Endothelial cell of umbilical vein (primary cell): ENCODE measurements around the gene APOBEC2. TPM values are rescaled to one million over a fixed set of nuclear protein-coding genes. Genes with fewer than 3 reads are reported as not detected.

Experiments
- BruUV-seq: library from RNA; stranded (reverse); fragments of 400-500 nt; replicated peaks from 2 replicates; lab custom pipeline; 2021; lab: Mats Ljungman, UMichigan
- CTCF ChIA-PET: fragments of 300-600, 350-600 bp; sonication (Branson Sonifier 250); formaldehyde crosslinking; loops from one replicate; lab custom pipeline; 2021; ENCODE audit warnings: antibody characterized with exemption, inconsistent platforms; lab: Charles Lee
- POLR2A ChIA-PET: fragments of 300-600, 350-600 bp; sonication (Branson Sonifier 250); formaldehyde crosslinking; loops from one replicate; lab custom pipeline; 2021; ENCODE audit warnings: antibody characterized with exemption, inconsistent platforms; lab: Charles Lee
- DNase-seq: peaks from one replicate; pipeline ENCODE4 v3.0.0-alpha.2; 2011; ENCODE audit warnings: low read depth, low spot score
- FAIRE-seq: peaks from 2 replicates; lab custom pipeline; 2011; peaks lifted over from hg19 to GRCh38; lab: Jason Lieb, UNC
- H2AFZ ChIP-seq: 2 replicates; pipeline ENCODE4 v1.6.0; 2012; ENCODE audit warnings: low read depth, low read length, control low read depth, inconsistent platforms
- H3K27ac ChIP-seq: 2 replicates; pipeline ENCODE4 v1.5.1; 2011; ENCODE audit warnings: low read depth, mild to moderate bottlenecking, control low read depth, low read length, moderate library complexity; ENCODE audit not compliant: insufficient read depth
- H3K27me3 ChIP-seq, 2 experiments: 2 replicates each; pipeline versions ENCODE4 v1.6.0 to v1.6.1; 2011; ENCODE audit warnings: low read length in 2 of 2, mixed read lengths in 1 of 2; ENCODE audit not compliant: control insufficient read depth in 2 of 2, insufficient read depth in 2 of 2
- H3K36me3 ChIP-seq, 2 experiments: 2 replicates in 1 of 2; 3 replicates in 1 of 2; pipeline ENCODE4 v1.5.1; 2011; ENCODE audit warnings: low read length in 2 of 2, mild to moderate bottlenecking in 1 of 2, moderate library complexity in 1 of 2; ENCODE audit not compliant: control insufficient read depth in 2 of 2, insufficient read depth in 2 of 2; ENCODE audit errors: extremely low read depth in 1 of 2
- H3K4me1 ChIP-seq: 3 replicates; pipeline ENCODE4 v1.5.1; 2011; ENCODE audit warnings: mild to moderate bottlenecking, low read length; ENCODE audit not compliant: control insufficient read depth, insufficient read depth; ENCODE audit errors: extremely low read depth
- H3K4me2 ChIP-seq: 2 replicates; pipeline ENCODE4 v1.6.1; 2011; ENCODE audit warnings: low read length, control low read depth, mixed read lengths; ENCODE audit not compliant: insufficient read depth
- H3K4me3 ChIP-seq, 3 experiments: fragments of 200-600 bp in 1 of 3; sonication (generic), shearing (Covaris generic) in 1 of 3; replicated peaks in 1 of 3; 2 replicates each; pipeline ENCODE4 v1.5.1; 2011 to 2016; ENCODE audit warnings: control low read depth in 3 of 3, low read length in 3 of 3, mild to moderate bottlenecking in 2 of 3, inconsistent platforms in 1 of 3, low read depth in 1 of 3, moderate library complexity in 1 of 3; ENCODE audit not compliant: insufficient read depth in 1 of 3
- H3K79me2 ChIP-seq: 2 replicates; pipeline ENCODE4 v1.6.0; 2012; ENCODE audit warnings: low read length, inconsistent platforms; ENCODE audit not compliant: control insufficient read depth, insufficient read depth
- H3K9ac ChIP-seq: replicated peaks from 2 replicates; pipeline ENCODE3; 2011; ENCODE audit warnings: low read length, control low read depth; ENCODE audit not compliant: insufficient read depth; ENCODE audit errors: extremely low read depth
- H3K9me1 ChIP-seq: replicated peaks from 3 replicates; pipeline ENCODE4 v1.6.0; 2011; ENCODE audit warnings: mild to moderate bottlenecking, low read length; ENCODE audit not compliant: control insufficient read depth, insufficient read depth; ENCODE audit errors: extremely low read depth
- H3K9me3 ChIP-seq: replicated peaks from 2 replicates; pipeline ENCODE4 v1.5.1; 2012; ENCODE audit warnings: low read length, inconsistent platforms; ENCODE audit not compliant: control insufficient read depth, insufficient read depth
- H4K20me1 ChIP-seq: replicated peaks from 2 replicates; pipeline ENCODE3; 2011; ENCODE audit warnings: mild to moderate bottlenecking, low read length; ENCODE audit not compliant: control insufficient read depth, insufficient read depth; ENCODE audit errors: extremely low read depth
- CTCF ChIP-seq, 2 donors: IDR thresholded peaks; 1 replicate in 1 of 2; 2 replicates in 1 of 2; pipeline ENCODE4 v1.5.1; 2011; ENCODE audit warnings: low read length in 2 of 2, mild to moderate bottlenecking in 2 of 2, moderate library complexity in 2 of 2, control low read depth in 1 of 2, inconsistent platforms in 1 of 2, low read depth in 1 of 2; ENCODE audit not compliant: insufficient read depth in 1 of 2; ENCODE audit errors: extremely low read depth in 1 of 2
- EZH2 ChIP-seq: IDR thresholded peaks from 2 replicates; pipeline ENCODE4 v1.6.1; 2012; ENCODE audit warnings: borderline replicate concordance, low read depth, mild to moderate bottlenecking, moderate library complexity, low read length, inconsistent platforms; ENCODE audit not compliant: severe bottlenecking
- FOS ChIP-seq: IDR thresholded peaks from 2 replicates; pipeline ENCODE4 v1.6.1; 2011; ENCODE audit warnings: mild to moderate bottlenecking, low read length, moderate library complexity, borderline replicate concordance; ENCODE audit not compliant: insufficient read depth
- GATA2 ChIP-seq: IDR thresholded peaks from 2 replicates; pipeline ENCODE4 v1.7.0; 2011; ENCODE audit warnings: low read depth, mild to moderate bottlenecking, moderate library complexity, mixed read lengths, low read length; ENCODE audit not compliant: insufficient read length, insufficient read depth
- JUN ChIP-seq: IDR thresholded peaks from 2 replicates; pipeline ENCODE4 v1.6.1; 2011; ENCODE audit warnings: borderline replicate concordance, low read depth; ENCODE audit not compliant: insufficient read length, insufficient read depth
- MAX ChIP-seq: IDR thresholded peaks from 2 replicates; pipeline ENCODE4 v1.6.1; 2011; ENCODE audit not compliant: insufficient read depth, insufficient read length
- MYC ChIP-seq: IDR thresholded peaks from one replicate; pipeline ENCODE4 v1.6.1; 2011; ENCODE audit warnings: mild to moderate bottlenecking, low read depth, low read length
- POLR2A ChIP-seq: IDR thresholded peaks from 2 replicates; pipeline ENCODE4 v1.6.1; 2012; ENCODE audit warnings: low read depth, mild to moderate bottlenecking, control low read depth, low read length
- POLR2AphosphoS5 ChIP-seq: IDR thresholded peaks from 2 replicates; pipeline ENCODE4 v1.6.1; 2012; ENCODE audit warnings: low read depth, mild to moderate bottlenecking, control low read depth, low read length, moderate library complexity; ENCODE audit not compliant: insufficient read depth
- dilution Hi-C: fragments of 300-500 bp; cut with MboI; formaldehyde crosslinking; loops from one replicate; pipeline ENCODE4 v1.15.0; 2019; ENCODE audit warnings: low sequenced_read_pairs; ENCODE audit not compliant: extremely low pct_ligation_motif_present
- intact Hi-C: fragments of 100-400 bp; cut with micrococcal nuclease; formaldehyde crosslinking; loops from one replicate; pipeline ENCODE4 v1.10.0; 2022
- polyA plus RNA-seq, 4 experiments: library from polyadenylated mRNA; depleted of rRNA in 3 of 4; stranded (reverse) in 3 of 4; unstranded in 1 of 4; fragments of >200 nt; gene quantifications; 2 replicates each; pipeline versions ENCODE4 v1.2.1 to v1.2.3, GENCODE V29; 2011 to 2012; ENCODE audit warnings: missing spikeins in 1 of 4
- total RNA-seq: library from RNA; stranded (reverse); gene quantifications from 2 replicates; pipeline ENCODE4 v1.2.3, GENCODE V29; 2021

APOBEC2 gene
- total and polyA plus RNA-seq, 2 donors (not counting 3 experiments of a cell fraction or from before 2014, with no cell fraction given), result not detected

DNA sequence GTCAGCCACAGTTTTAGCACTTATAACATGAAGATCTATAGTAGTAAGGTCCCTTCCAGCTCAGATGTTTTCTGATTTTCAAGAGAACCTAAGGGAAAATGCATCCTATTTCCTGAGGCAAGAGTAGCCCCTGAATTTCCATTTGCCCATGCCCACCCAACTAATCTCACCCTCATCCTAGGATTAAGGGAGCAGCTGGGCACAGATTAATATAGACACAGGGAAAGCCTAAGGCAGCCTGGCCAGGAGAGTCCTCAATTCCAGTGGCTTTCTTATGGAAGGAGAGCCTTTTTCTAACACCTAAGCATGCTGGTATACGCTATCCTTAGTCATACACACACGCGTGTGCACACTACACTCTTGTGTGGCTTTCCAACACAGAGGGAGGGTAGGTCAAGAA lies 1.5 kb downstream of the APOBEC2 start:
- Histone ChIP-seq H4K20me1 (no peaks in the 10 kb centered on the region), H3K27me3 (peaks cover 0 to 3% of the 10 kb centered on the region in 2 experiments), H3K4me1 (peaks cover 5% of the 10 kb centered on the region), H2AFZ (no peak overlapping the region), H3K27ac (no peak overlapping the region), H3K9me3 (no peaks in the 10 kb centered on the region), H3K9ac (no peak overlapping the region), H3K4me3 (no peak overlapping the region), H3K9me1 (no peaks in the 10 kb centered on the region), H3K79me2 (no peaks in the 10 kb centered on the region), H3K4me2 (no peak overlapping the region), H3K36me3 (no peaks in the 10 kb centered on the region)
- intact Hi-C loops, result no loop called here
- no peak for DNase-seq
- ChIA-PET CTCF (interaction anchor here (1.0 to 4.3 kb wide), 5 partner anchors 8 to 26 kb away, joined by 3 to 22 read pairs (median 10); partner anchors contain the start of gene UNC5CL), POLR2A (no interaction called here)
- no peak for FAIRE-seq
- no peak for TF ChIP-seq FOS
- no peak for TF ChIP-seq MAX
- no peak for TF ChIP-seq EZH2
- TF ChIP-seq POLR2A, result no peak
- no peak for TF ChIP-seq GATA2
- no peak for TF ChIP-seq MYC
- TF ChIP-seq JUN, result no peak
- TF ChIP-seq CTCF (IDR thresholded peaks at IDR 0.05; ENCODE audit: extremely low read depth in 1 of 2, insufficient read depth in 1 of 2, low read depth in 1 of 2, low read length in 2 of 2), result no peak
- no peak for TF ChIP-seq POLR2AphosphoS5
- BruUV-seq, result no TSS peak
- dilution Hi-C loops, result no loop called here
